ENCODE data around the gene NDUFA13.

The NDUFA13 gene

DNA sequence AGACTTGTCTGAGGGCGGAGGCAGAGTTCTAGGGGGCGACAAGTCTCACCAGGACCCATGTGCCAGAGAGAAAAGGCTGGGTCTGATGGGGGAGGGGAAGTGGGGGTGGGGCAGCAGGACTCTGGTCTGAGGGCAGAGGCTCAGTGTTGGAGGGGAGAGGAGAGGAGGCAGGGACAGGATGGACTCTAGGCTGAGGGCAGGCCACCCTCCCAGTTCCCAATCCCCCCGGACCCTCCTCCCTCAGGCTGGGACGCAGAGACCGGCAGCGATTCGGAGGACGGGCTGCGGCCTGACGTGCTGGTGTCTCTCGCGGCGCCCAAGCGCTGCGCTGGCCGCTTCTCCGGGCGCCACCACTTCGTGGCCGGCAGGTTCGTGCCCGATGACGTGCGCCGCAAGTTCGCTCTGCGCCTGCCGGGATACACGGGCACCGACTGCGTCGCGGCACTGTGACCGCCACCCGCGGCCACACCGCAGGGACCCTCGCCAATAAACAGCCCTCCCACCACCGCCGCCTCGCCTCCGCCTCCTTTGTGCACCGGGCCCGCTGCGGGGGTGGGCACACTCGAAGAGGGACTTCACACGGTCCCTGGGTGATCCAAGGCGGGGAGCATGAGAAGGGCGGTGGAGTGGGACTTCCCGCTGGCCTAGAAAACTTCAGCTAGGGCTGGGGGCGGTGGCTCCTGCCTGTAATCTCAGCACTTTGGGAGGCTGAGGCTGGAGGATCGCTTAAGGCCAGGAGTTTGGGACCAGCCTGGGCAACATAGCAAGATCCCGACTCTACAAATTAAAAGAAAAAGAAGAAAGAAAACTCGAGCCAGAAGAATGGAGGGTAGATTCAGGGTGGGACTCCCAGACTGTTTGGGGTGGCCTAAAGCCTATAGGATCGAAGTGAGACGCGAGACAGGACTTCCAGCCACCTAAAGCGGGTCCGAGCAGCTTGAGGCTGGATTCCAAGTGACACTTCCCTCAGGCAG, 21.3 kb downstream of the NDUFA13 start:
- Histone ChIP-seq H4K20me1 (ENCODE audit: insufficient read depth, low read length, poor library complexity, severe bottlenecking) (no peaks in the 10 kb centered on the region), H3K27me3 (ENCODE audit: insufficient read depth, low read length, poor library complexity, severe bottlenecking) (no peaks in the 10 kb centered on the region), H3F3A (ENCODE audit: low read depth) (no peaks in the 10 kb centered on the region), H3K9me3 (ENCODE audit: insufficient read depth, low read depth, low read length) (no peaks in the 10 kb centered on the region), H3K9me2 (replicated peaks; ENCODE audit: low read depth, low read length) (no peaks in the 10 kb centered on the region), H3K9ac (ENCODE audit: low read depth, low read length, poor library complexity, severe bottlenecking) (no peak overlapping the region), H3K4me1 (ENCODE audit: insufficient read depth, low read length, poor library complexity, severe bottlenecking) (no peaks in the 10 kb centered on the region), H3K36me3 (ENCODE audit: insufficient read depth, low read length) (no peaks in the 10 kb centered on the region), H3K79me2 (ENCODE audit: insufficient read depth, low read length) (no peaks in the 10 kb centered on the region), H3K4me2 (ENCODE audit: low read depth, low read length, poor library complexity, severe bottlenecking) (no peak overlapping the region), H3K4me3 (ENCODE audit: low read length, poor library complexity, severe bottlenecking) (no peak overlapping the region), H2AFZ (ENCODE audit: low read length) (no peak overlapping the region)
- no peak for TF ChIP-seq EZH2phosphoT487 (IDR thresholded peaks at IDR 0.05; ENCODE audit: borderline replicate concordance)
- TF ChIP-seq, protein P1, sequence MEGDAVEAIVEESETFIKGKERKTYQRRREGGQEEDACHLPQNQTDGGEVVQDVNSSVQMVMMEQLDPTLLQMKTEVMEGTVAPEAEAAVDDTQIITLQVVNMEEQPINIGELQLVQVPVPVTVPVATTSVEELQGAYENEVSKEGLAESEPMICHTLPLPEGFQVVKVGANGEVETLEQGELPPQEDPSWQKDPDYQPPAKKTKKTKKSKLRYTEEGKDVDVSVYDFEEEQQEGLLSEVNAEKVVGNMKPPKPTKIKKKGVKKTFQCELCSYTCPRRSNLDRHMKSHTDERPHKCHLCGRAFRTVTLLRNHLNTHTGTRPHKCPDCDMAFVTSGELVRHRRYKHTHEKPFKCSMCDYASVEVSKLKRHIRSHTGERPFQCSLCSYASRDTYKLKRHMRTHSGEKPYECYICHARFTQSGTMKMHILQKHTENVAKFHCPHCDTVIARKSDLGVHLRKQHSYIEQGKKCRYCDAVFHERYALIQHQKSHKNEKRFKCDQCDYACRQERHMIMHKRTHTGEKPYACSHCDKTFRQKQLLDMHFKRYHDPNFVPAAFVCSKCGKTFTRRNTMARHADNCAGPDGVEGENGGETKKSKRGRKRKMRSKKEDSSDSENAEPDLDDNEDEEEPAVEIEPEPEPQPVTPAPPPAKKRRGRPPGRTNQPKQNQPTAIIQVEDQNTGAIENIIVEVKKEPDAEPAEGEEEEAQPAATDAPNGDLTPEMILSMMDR (conservative IDR thresholded peaks at IDR 0.05; ENCODE audit: low read length), result no peak

DNA sequence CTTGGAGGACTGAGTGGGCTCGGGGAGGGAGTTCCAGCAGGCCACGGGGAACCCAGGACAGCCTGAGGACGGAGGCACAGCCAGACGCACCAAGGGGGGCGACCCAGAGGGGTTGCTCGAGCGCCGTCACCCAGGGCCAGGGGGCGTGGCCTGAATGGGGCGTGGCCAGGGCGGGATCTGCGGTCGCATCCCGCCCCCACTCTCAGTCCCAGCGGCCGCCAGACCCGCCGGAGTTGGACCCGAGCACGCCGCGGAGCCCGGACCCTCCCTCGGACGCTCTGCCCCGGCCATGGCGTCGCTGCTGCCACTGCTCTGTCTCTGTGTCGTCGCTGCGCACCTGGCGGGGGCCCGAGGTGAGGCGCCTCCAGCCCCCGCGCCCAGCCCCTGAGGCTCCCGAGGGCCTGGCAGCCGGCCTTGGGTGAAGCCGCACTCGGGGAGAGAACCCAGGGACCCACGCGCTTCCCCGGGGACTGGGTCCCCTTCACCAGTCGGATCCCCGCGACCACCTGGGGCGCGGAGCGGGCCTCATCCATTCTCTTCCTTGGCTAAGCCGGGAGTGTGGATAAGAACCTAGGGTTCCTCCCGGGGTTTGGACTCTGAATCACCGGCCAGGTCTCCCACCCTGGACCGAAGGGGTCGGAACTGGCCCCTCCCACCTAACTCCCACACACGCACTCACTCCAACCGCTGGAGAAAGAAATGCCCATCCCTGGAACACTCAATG, 22.2 kb downstream of the NDUFA13 start, which contains the start of gene CILP2:
CILP2 (plus strand) TSS at position 205 of the 724 bp plus-strand sequence; CDS start at position 290, 85 bp downstream.
- Histone ChIP-seq H3K36me3 (ENCODE audit: insufficient read depth, low read length) (no peaks in the 10 kb centered on the region), H4K20me1 (ENCODE audit: insufficient read depth, low read length, poor library complexity, severe bottlenecking) (no peaks in the 10 kb centered on the region), H3K79me2 (ENCODE audit: insufficient read depth, low read length) (no peaks in the 10 kb centered on the region), H3K4me3 (ENCODE audit: low read length, poor library complexity, severe bottlenecking) (no peak within 1 kb of the TSS), H2AFZ (ENCODE audit: low read length) (no peak within 1 kb of the TSS), H3K9me3 (ENCODE audit: insufficient read depth, low read depth, low read length) (no peaks in the 10 kb centered on the region), H3K4me1 (ENCODE audit: insufficient read depth, low read length, poor library complexity, severe bottlenecking) (no peaks in the 10 kb centered on the region), H3K27me3 (ENCODE audit: insufficient read depth, low read length, poor library complexity, severe bottlenecking) (no peaks in the 10 kb centered on the region), H3F3A (ENCODE audit: low read depth) (no peaks in the 10 kb centered on the region), H3K4me2 (ENCODE audit: low read depth, low read length, poor library complexity, severe bottlenecking) (no peak within 1 kb of the TSS), H3K9me2 (replicated peaks; ENCODE audit: low read depth, low read length) (no peaks in the 10 kb centered on the region), H3K9ac (ENCODE audit: low read depth, low read length, poor library complexity, severe bottlenecking) (no peak within 1 kb of the TSS)
- TF ChIP-seq, protein P1 (conservative IDR thresholded peaks at IDR 0.05; ENCODE audit: low read length), result no peak
- TF ChIP-seq EZH2phosphoT487 (IDR thresholded peaks at IDR 0.05; ENCODE audit: borderline replicate concordance), result no peak

DNA sequence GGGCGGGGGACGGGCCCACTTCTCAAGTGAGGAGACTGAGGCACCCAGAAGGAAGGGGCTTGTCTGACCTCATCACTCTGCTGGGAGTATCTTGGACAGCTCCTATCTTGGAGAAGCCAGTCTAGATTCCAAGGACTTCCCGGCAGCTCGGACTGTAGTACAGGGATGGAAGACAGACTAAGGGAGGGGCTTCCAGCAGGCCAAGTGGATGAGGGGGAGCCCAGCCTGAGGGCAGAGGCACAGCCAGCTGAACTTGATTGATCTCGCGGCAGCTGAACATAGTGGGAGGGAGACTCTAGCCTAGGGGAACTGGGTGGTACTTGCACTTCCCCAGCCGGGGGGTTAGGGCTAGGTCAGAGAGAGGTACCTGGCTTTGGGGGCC, 22.8 kb downstream of the NDUFA13 start:
- no peaks in the 10 kb centered on the region for H4K20me1 ChIP-seq (ENCODE audit: insufficient read depth, low read length, poor library complexity, severe bottlenecking)
- no peaks in the 10 kb centered on the region for H3K79me2 ChIP-seq (ENCODE audit: insufficient read depth, low read length)
- no peak overlapping the region for H2AFZ ChIP-seq (ENCODE audit: low read length)
- H3F3A ChIP-seq (ENCODE audit: low read depth), result no peaks in the 10 kb centered on the region
- no peaks in the 10 kb centered on the region for H3K36me3 ChIP-seq (ENCODE audit: insufficient read depth, low read length)
- no peaks in the 10 kb centered on the region for H3K27me3 ChIP-seq (ENCODE audit: insufficient read depth, low read length, poor library complexity, severe bottlenecking)
- TF ChIP-seq, protein P1 (conservative IDR thresholded peaks at IDR 0.05; ENCODE audit: low read length), result no peak
- no peak for TF ChIP-seq EZH2phosphoT487 (IDR thresholded peaks at IDR 0.05; ENCODE audit: borderline replicate concordance)
- no peak overlapping the region for H3K4me2 ChIP-seq (ENCODE audit: low read depth, low read length, poor library complexity, severe bottlenecking)
- no peaks in the 10 kb centered on the region for H3K9me3 ChIP-seq (ENCODE audit: insufficient read depth, low read depth, low read length)
- no peak overlapping the region for H3K9ac ChIP-seq (ENCODE audit: low read depth, low read length, poor library complexity, severe bottlenecking)
- H3K9me2 ChIP-seq (replicated peaks; ENCODE audit: low read depth, low read length), result no peaks in the 10 kb centered on the region
- H3K4me3 ChIP-seq (ENCODE audit: low read length, poor library complexity, severe bottlenecking), result no peak overlapping the region
- no peaks in the 10 kb centered on the region for H3K4me1 ChIP-seq (ENCODE audit: insufficient read depth, low read length, poor library complexity, severe bottlenecking)
